Mesothelial cell of epicardium (in vitro differentiated cells): ENCODE results near the gene SPG21. TPM values are rescaled to one million over a fixed set of nuclear protein-coding genes. Genes with fewer than 3 reads are reported as not detected.

Experiments used
- DNase-seq, 2 experiments: peaks; one replicate each; pipeline ENCODE4 v3.0.0; 2021; ENCODE audit warnings: low spot score in 2 of 2; ENCODE audit not compliant: unreplicated experiment in 2 of 2
- H3K27ac Mint-ChIP-seq: 2 replicates; pipeline ENCODE4 v1.8.0; 2021; ENCODE audit warnings: mixed read lengths
- H3K27me3 Mint-ChIP-seq: 2 replicates; pipeline ENCODE4 v1.8.0; 2021; ENCODE audit warnings: low read depth, mixed read lengths
- H3K36me3 Mint-ChIP-seq: 2 replicates; pipeline ENCODE4 v1.8.0; 2021; ENCODE audit warnings: mixed read lengths
- H3K4me1 Mint-ChIP-seq: 2 replicates; pipeline ENCODE4 v1.8.0; 2021; ENCODE audit warnings: mixed read lengths
- H3K4me3 Mint-ChIP-seq: 2 replicates; pipeline ENCODE4 v1.8.0; 2021; ENCODE audit warnings: mild to moderate bottlenecking, moderate library complexity, mixed read lengths
- H3K9me3 Mint-ChIP-seq: 2 replicates; pipeline ENCODE4 v1.8.0; 2021; ENCODE audit warnings: mixed read lengths
- total RNA-seq: library from RNA; stranded (reverse); gene quantifications from 3 replicates; pipeline ENCODE4 v1.2.1, GENCODE V29; 2021
- TF ChIP-seq, protein P1 (sequence below): fragments of 200-600 bp; sonication (generic); IDR thresholded peaks from one replicate; pipeline ENCODE4 v1.5.0; 2021; ENCODE audit warnings: antibody characterized with exemption; ENCODE audit not compliant: unreplicated experiment

Gene SPG21
- total RNA-seq, 1 donor from 2014 or later = 94.8 TPM

DNA sequence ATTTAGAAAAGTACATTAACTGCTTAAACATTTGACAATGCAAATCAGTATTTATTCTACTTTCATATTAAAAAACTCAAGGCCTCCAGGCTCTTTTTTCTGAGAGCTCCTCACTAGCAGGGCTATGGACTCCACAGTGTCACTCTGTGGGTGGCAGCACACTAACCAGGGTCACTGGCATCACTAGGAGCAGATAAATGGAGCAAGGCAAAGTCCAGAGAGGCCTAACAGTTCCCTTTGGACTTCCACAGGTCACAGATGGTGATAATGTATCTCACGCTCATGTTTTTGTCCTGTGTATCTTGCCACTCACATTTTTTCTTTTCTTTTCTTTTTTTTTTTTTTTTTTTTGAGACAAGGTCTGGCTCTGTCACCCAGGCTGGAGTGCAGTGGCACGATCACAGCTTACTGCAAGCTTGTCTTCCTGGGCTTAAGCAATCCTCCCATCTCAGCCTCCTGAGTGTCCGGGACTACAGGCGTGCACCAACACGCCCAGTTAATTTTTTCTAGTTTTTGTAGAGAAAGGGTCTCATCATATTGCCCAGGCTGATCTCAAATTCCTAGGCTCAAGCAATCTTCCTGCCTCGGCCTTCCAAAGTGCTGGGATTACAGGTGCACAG is 7.8 kb downstream of the SPG21 start:
- H3K27ac Mint-ChIP-seq = peak overlapping the region; percentile 34
- TF ChIP-seq, protein P1, sequence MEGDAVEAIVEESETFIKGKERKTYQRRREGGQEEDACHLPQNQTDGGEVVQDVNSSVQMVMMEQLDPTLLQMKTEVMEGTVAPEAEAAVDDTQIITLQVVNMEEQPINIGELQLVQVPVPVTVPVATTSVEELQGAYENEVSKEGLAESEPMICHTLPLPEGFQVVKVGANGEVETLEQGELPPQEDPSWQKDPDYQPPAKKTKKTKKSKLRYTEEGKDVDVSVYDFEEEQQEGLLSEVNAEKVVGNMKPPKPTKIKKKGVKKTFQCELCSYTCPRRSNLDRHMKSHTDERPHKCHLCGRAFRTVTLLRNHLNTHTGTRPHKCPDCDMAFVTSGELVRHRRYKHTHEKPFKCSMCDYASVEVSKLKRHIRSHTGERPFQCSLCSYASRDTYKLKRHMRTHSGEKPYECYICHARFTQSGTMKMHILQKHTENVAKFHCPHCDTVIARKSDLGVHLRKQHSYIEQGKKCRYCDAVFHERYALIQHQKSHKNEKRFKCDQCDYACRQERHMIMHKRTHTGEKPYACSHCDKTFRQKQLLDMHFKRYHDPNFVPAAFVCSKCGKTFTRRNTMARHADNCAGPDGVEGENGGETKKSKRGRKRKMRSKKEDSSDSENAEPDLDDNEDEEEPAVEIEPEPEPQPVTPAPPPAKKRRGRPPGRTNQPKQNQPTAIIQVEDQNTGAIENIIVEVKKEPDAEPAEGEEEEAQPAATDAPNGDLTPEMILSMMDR = no peak
- DNase-seq = no peak
- peaks cover 13% of the 10 kb centered on the region for H3K4me1 Mint-ChIP-seq
- no peaks in the 10 kb centered on the region for H3K27me3 Mint-ChIP-seq
- peaks cover 19% of the 10 kb centered on the region for H3K36me3 Mint-ChIP-seq
- H3K4me3 Mint-ChIP-seq = no peak overlapping the region
- H3K9me3 Mint-ChIP-seq = no peaks in the 10 kb centered on the region

DNA sequence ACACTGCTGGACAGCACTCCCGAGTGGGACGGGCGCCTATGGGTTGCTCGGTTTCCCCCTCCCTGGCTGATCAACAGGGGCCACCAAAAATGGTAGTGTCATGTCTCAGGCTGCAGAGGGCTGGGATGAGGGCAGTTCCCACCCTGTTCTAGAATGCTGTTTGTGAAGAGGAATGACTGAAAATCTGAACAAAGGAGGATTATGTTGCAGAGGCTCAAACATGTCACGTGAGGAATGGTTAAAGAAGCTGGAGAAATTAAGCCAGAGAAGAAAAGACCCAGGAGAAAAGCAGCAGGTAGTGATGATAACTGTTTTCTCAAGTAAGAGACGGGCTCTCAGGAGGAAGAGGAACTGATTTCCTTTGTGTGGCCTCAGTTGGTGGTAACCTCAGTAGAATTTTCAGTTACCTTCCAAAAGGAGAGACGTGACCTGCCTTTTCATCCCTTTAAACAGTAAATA is 10.4 kb downstream of the SPG21 start:
- no peaks in the 10 kb centered on the region for H3K27me3 Mint-ChIP-seq
- H3K4me3 Mint-ChIP-seq = no peak overlapping the region
- DNase-seq = no peak
- TF ChIP-seq, protein P1 = no peak
- no peaks in the 10 kb centered on the region for H3K9me3 Mint-ChIP-seq
- H3K4me1 Mint-ChIP-seq = no peaks in the 10 kb centered on the region
- H3K27ac Mint-ChIP-seq = no peak overlapping the region
- peaks cover 28% of the 10 kb centered on the region for H3K36me3 Mint-ChIP-seq

DNA sequence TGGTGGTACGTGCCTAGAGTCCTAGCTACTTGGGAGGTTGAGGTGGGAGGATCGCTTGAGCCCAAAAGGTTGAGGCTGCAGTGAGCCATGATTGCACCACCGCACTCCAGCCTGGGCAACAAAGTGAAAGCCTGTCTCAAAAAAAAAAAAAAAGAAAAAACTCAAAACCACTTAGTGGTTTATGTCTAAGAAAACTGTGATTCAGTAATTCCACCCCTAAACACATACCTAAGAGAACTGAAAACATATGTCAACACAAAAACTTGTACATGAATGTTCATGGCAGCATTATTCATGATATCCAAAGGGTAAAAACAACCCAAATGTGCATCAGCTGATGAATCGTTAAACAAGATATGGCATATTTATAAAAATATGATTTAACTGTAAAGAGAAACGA is 14.3 kb downstream of the SPG21 start:
- no peaks in the 10 kb centered on the region for H3K4me1 Mint-ChIP-seq
- no peaks in the 10 kb centered on the region for H3K9me3 Mint-ChIP-seq
- TF ChIP-seq, protein P1 = no peak
- no peak for DNase-seq
- no peak overlapping the region for H3K27ac Mint-ChIP-seq
- no peaks in the 10 kb centered on the region for H3K27me3 Mint-ChIP-seq
- peaks cover 34% of the 10 kb centered on the region for H3K36me3 Mint-ChIP-seq
- H3K4me3 Mint-ChIP-seq = no peak overlapping the region

DNA sequence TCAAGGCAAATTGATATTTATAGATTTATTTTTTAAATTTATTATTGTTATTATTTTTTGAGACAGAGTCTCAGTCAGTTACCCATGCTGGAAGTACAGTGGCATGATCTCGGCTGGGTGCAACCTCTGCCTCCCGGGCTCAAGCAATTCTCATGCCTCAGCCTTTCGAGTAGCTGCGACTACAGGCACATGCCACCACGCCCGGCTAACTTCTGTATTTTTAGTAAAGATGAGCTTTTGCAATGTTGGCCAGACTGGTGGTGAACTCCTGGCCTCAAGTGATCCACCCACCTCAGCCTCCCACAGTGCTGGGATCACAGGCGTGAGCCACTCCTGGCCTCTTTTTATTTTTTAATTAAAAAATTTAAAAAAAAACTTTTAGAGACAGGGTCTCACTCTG is 19.0 kb downstream of the SPG21 start:
- H3K4me3 Mint-ChIP-seq = no peak overlapping the region
- no peaks in the 10 kb centered on the region for H3K27me3 Mint-ChIP-seq
- TF ChIP-seq, protein P1 = no peak
- H3K27ac Mint-ChIP-seq = no peak overlapping the region
- H3K9me3 Mint-ChIP-seq = no peaks in the 10 kb centered on the region
- no peaks in the 10 kb centered on the region for H3K4me1 Mint-ChIP-seq
- DNase-seq = no peak
- peaks cover 38% of the 10 kb centered on the region for H3K36me3 Mint-ChIP-seq

DNA sequence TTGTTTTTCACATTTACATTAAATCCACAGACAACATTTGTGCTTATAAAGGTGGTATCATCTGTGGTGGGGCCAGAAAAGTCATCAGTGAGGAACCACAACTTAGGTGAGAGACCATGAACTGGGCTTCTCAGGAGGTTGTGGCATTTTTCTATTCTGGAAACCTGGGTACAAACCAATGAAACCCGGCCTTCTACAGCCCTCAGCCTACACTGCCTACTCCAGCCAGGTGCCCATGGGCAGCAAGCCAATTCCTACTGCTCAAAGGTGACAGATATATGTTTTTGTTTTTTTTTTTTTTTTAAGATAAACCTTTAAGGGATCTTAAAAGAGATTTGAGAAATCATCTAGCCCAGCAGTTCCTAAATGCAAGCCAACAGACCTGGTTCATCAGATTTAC is 20.3 kb downstream of the SPG21 start:
- Mint-ChIP-seq H3K27ac (no peak overlapping the region), H3K9me3 (no peaks in the 10 kb centered on the region), H3K4me3 (no peak overlapping the region), H3K36me3 (peaks cover 42% of the 10 kb centered on the region), H3K27me3 (no peaks in the 10 kb centered on the region), H3K4me1 (no peaks in the 10 kb centered on the region)
- DNase-seq = no peak
- TF ChIP-seq, protein P1 = no peak
